Left ventricle myocardium inferior (tissue), 1 donor: ENCODE results near the gene HOTAIR. TPM values are rescaled to one million over a fixed set of nuclear protein-coding genes. Genes with fewer than 3 reads are reported as not detected.
A peak's percentile ranks its signal among the peaks of the same experiment; 100 is the strongest.

Experiments
- DNase-seq: peaks from one replicate; pipeline ENCODE4 v3.0.0-alpha.2; 2020
- H3K27ac ChIP-seq: fragments of 200-600 bp; replicated peaks from 2 replicates; pipeline ENCODE4 v1.8.0; 2021
- H3K27me3 ChIP-seq: fragments of 200-600 bp; 2 replicates; pipeline ENCODE4 v1.8.0; 2021; ENCODE audit warnings: low read depth
- H3K36me3 ChIP-seq: fragments of 200-600 bp; 2 replicates; pipeline ENCODE4 v1.8.0; 2021
- H3K4me1 ChIP-seq: fragments of 200-600 bp; 2 replicates; pipeline ENCODE4 v1.8.0; 2021
- H3K4me3 ChIP-seq: fragments of 200-600 bp; 2 replicates; pipeline ENCODE4 v1.8.0; 2021; ENCODE audit warnings: mild to moderate bottlenecking, moderate library complexity
- H3K9me3 ChIP-seq: fragments of 200-600 bp; replicated peaks from 2 replicates; pipeline ENCODE4 v1.8.0; 2021
- CTCF ChIP-seq: fragments of 200-600 bp; IDR thresholded peaks from 2 replicates; pipeline ENCODE4 v1.8.0; 2021; ENCODE audit warnings: antibody characterized with exemption, mild to moderate bottlenecking, borderline replicate concordance
- intact Hi-C: fragments of 100-400 bp; cut with micrococcal nuclease; formaldehyde crosslinking; loops from one replicate; pipeline ENCODE4 v1.11.0; 2022
- total RNA-seq: library from RNA; stranded (reverse); fragmentation: NEBNext Ultra II Directional; extraction: Animal tissue kit (Norgen Biotek cat#: 25700); gene quantifications from one replicate; pipeline ENCODE4 v1.2.1, GENCODE V29; 2021
- donor health status: DM: no; HTN: yes; CAD: no; lungs with severe emphysema.

Gene HOTAIR
- total RNA-seq, 1 donor from 2014 or later: not detected

- H3K27me3 ChIP-seq: peaks cover 100% of the 10 kb centered on the region
- no peak for DNase-seq
Measured at GRCh38 chr12:53941750-53942149, 33.0 kb downstream of the HOTAIR start.

GRCh38 chr12:53941187-53941586 lies 33.6 kb downstream of the HOTAIR start:
- Histone ChIP-seq H3K9me3 (no peaks in the 10 kb centered on the region), H3K36me3 (no peaks in the 10 kb centered on the region), H3K27ac (no peak overlapping the region), H3K27me3 (peaks cover 100% of the 10 kb centered on the region), H3K4me1 (peaks cover 10% of the 10 kb centered on the region), H3K4me3 (no peak overlapping the region)
- no peak for TF ChIP-seq CTCF
- intact Hi-C loops: no loop called here
- DNase-seq: no peak

More at GRCh38 chr12:53941750-53942149, 33.0 kb downstream of the HOTAIR start:
- no peaks in the 10 kb centered on the region for H3K9me3 ChIP-seq
- no peak overlapping the region for H3K27ac ChIP-seq
- H3K36me3 ChIP-seq: no peaks in the 10 kb centered on the region
- intact Hi-C loops: no loop called here
- H3K4me1 ChIP-seq: peaks cover 10% of the 10 kb centered on the region
- no peak for TF ChIP-seq CTCF
- no peak overlapping the region for H3K4me3 ChIP-seq

GRCh38 chr12:53940443-53941014 lies 34.2 kb downstream of the HOTAIR start:
- DNase-seq: no peak
- Histone ChIP-seq H3K4me1 (peaks cover 14% of the 10 kb centered on the region), H3K36me3 (no peaks in the 10 kb centered on the region), H3K9me3 (no peaks in the 10 kb centered on the region), H3K27ac (no peak overlapping the region), H3K4me3 (no peak overlapping the region), H3K27me3 (peaks cover 100% of the 10 kb centered on the region)
- no peak for TF ChIP-seq CTCF
- intact Hi-C loops: no loop called here

GRCh38 chr12:53939141-53940108 lies 35.3 kb downstream of the HOTAIR start:
- intact Hi-C loops: no loop called here
- H3K4me3 ChIP-seq: no peak overlapping the region
- no peak overlapping the region for H3K27ac ChIP-seq
- H3K36me3 ChIP-seq: no peaks in the 10 kb centered on the region
- peaks cover 100% of the 10 kb centered on the region for H3K27me3 ChIP-seq
- no peaks in the 10 kb centered on the region for H3K9me3 ChIP-seq
- peaks cover 20% of the 10 kb centered on the region for H3K4me1 ChIP-seq
- TF ChIP-seq CTCF: no peak
- no peak for DNase-seq

- no peak within 1 kb of the TSS for H3K27ac ChIP-seq
- TF ChIP-seq CTCF: no peak
- no peak for DNase-seq
- H3K4me1 ChIP-seq: peaks cover 20% of the 10 kb centered on the region
- intact Hi-C loops: no loop called here
- peak within 1 kb of the TSS; percentile 19 for H3K4me3 ChIP-seq
- H3K9me3 ChIP-seq: no peaks in the 10 kb centered on the region
- peaks cover 100% of the 10 kb centered on the region for H3K27me3 ChIP-seq
- H3K36me3 ChIP-seq: no peaks in the 10 kb centered on the region
Measured at GRCh38 chr12:53938326-53939140, 36.2 kb downstream of the HOTAIR start, which contains the start of gene HOXC13. HOXC13 (plus strand) TSS chr12:53938831; CDS start chr12:53938907, 76 bp downstream.
